ENCODE data around the gene CIAO3.

Gene CIAO3

GRCh38 chr16:708959-709358, 31.8 kb downstream of the CIAO3 start:
- no peaks in the 10 kb centered on the region for H3K27me3 ChIP-seq (ENCODE audit: insufficient read depth, poor library complexity, severe bottlenecking)
- ATAC-seq (ENCODE audit: low read depth) = no peak
- TF ChIP-seq CTCF (IDR thresholded peaks at IDR 0.05; ENCODE audit: poor library complexity, severe bottlenecking) = no peak

DNA sequence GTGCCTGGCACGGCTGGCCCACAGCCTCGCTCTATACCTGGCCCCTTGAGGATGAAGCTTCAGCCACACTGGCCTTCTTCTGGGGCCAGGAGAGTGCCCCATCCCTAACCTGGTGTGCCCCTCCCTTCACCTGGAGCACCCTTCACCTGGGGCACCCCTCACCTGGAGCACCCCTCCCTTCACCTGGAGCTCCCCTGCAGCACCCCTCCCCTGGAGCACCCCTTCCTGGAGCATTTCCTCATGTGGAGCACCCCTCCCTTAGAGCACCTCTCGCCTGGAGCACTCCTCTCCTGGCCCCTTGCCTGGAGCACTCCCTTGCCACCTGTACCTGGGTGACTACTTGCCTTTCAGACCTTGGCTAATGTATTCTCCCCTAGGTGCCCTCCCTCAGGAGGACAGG, 32.8 kb downstream of the CIAO3 start:
- H3K27ac ChIP-seq (ENCODE audit: poor library complexity, severe bottlenecking) = no peak overlapping the region
- TF ChIP-seq CTCF (IDR thresholded peaks at IDR 0.05; ENCODE audit: poor library complexity, severe bottlenecking) = no peak

More at GRCh38 chr16:708959-709358, 31.8 kb downstream of the CIAO3 start:
- no peaks in the 10 kb centered on the region for H3K9me3 ChIP-seq (ENCODE audit: severe bottlenecking)
- H3K27ac ChIP-seq (ENCODE audit: poor library complexity, severe bottlenecking) = no peak overlapping the region
- peaks cover 11% of the 10 kb centered on the region for H3K4me1 ChIP-seq (ENCODE audit: insufficient read depth, poor library complexity, severe bottlenecking)
- no peaks in the 10 kb centered on the region for H3K36me3 ChIP-seq (ENCODE audit: low read depth)
- H3K4me3 ChIP-seq (ENCODE audit: severe bottlenecking) = no peak overlapping the region
- no peak for DNase-seq (ENCODE audit: low spot score)

DNA sequence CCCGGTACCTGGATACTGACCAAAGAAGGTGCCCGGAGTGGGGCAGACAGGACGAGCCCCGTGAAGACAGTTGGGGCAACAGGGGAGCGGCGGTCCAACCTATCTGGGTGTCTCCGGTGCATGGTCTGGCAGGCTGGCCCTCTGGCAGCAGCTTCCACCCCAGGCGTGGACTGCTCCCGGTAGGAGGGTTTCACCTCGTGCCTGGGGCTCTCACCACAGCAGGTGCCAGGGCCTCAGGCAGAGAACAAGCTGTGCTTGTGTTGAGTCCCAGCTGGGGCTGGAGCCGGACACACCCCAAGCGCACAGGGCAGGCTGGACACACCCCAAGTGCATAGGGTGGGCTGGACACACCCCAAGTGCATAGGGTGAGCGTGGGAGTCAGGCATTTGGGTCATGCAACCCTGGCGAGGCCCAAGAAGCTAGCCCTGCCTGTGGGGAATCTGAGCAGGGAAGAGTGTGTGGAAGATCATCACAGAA, 33.7 kb downstream of the CIAO3 start:
- ATAC-seq (ENCODE audit: low read depth) (peak; percentile 24), DNase-seq (ENCODE audit: low spot score) (no peak)
- H3K4me3 ChIP-seq (ENCODE audit: severe bottlenecking) = no peak overlapping the region
- no peaks in the 10 kb centered on the region for H3K27me3 ChIP-seq (ENCODE audit: insufficient read depth, poor library complexity, severe bottlenecking)
- TF ChIP-seq CTCF (IDR thresholded peaks at IDR 0.05; ENCODE audit: poor library complexity, severe bottlenecking) = no peak
- H3K4me1 ChIP-seq (ENCODE audit: insufficient read depth, poor library complexity, severe bottlenecking) = peaks cover 5% of the 10 kb centered on the region
- no peaks in the 10 kb centered on the region for H3K36me3 ChIP-seq (ENCODE audit: low read depth)
- H3K27ac ChIP-seq (ENCODE audit: poor library complexity, severe bottlenecking) = peak overlapping the region; percentile 10
- H3K9me3 ChIP-seq (ENCODE audit: severe bottlenecking) = no peaks in the 10 kb centered on the region

More for the DNA sequence above, 32.8 kb downstream of the CIAO3 start:
- H3K4me3 ChIP-seq (ENCODE audit: severe bottlenecking) = no peak overlapping the region
- H3K27me3 ChIP-seq (ENCODE audit: insufficient read depth, poor library complexity, severe bottlenecking) = no peaks in the 10 kb centered on the region
- DNase-seq (ENCODE audit: low spot score) = no peak
- ATAC-seq (ENCODE audit: low read depth) = no peak
- H3K9me3 ChIP-seq (ENCODE audit: severe bottlenecking) = no peaks in the 10 kb centered on the region
- H3K4me1 ChIP-seq (ENCODE audit: insufficient read depth, poor library complexity, severe bottlenecking) = peaks cover 9% of the 10 kb centered on the region
- no peaks in the 10 kb centered on the region for H3K36me3 ChIP-seq (ENCODE audit: low read depth)

DNA sequence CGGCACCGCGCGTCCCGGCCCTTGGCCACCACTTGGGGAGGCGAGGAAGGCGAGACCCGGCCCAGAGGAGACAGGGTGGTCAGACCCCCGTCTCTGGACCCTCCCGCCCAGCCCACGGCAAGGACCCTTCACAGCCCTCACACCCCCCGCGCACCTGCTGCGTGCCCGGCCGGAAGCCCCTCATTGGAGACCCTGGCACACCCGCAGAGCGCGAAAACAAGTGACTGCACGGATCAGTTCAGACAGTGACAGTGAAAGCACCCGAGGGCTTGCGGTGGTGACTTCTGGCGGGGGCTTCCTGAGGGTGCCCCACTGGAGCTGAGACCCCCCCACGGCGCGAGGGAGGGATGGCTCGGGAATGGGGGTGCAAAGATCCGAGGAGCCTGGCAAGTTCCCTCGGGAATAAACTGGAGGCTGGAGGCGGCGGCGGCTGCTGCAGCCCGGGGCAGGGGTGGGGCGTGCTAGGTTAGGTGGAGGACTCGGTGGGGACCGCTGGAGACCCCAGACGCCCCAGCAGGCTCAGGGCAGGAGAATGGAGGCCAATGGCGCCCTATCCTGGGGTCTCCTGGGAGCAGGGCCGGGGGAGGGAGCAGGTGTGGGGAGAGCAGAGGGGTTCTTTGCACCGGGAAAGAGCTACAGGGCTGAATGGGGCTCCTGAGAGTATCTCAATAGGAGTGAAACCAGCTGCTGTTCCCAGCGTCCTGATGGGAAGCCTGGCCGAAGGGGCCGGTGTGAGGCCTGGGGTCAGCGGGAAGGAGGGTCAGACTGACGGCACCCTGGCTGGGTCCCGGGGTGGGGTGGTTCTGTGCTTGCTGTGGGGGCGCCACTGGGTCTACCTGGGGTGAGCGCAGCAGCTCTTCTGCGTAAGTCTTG, 34.4 kb downstream of the CIAO3 start:
- no peak for DNase-seq (ENCODE audit: low spot score)
- TF ChIP-seq CTCF (IDR thresholded peaks at IDR 0.05; ENCODE audit: poor library complexity, severe bottlenecking) = no peak

More for the DNA sequence above, 34.4 kb downstream of the CIAO3 start:
- 0 out of 3 replicates have a peak, but pooled peaks have one; percentile 4 for ATAC-seq (ENCODE audit: low read depth)
- no peaks in the 10 kb centered on the region for H3K27me3 ChIP-seq (ENCODE audit: insufficient read depth, poor library complexity, severe bottlenecking)
- no peaks in the 10 kb centered on the region for H3K36me3 ChIP-seq (ENCODE audit: low read depth)
- peak overlapping the region; percentile 87 for H3K4me3 ChIP-seq (ENCODE audit: severe bottlenecking)
- H3K27ac ChIP-seq (ENCODE audit: poor library complexity, severe bottlenecking) = peak overlapping the region; percentile 10
- H3K9me3 ChIP-seq (ENCODE audit: severe bottlenecking) = no peaks in the 10 kb centered on the region
- H3K4me1 ChIP-seq (ENCODE audit: insufficient read depth, poor library complexity, severe bottlenecking) = peaks cover 3% of the 10 kb centered on the region

Data from RWPE2 (cell line).